GM19043 (cell line): ENCODE measurements around the gene USP6NL.
A peak's percentile ranks its signal among the peaks of the same experiment; 100 is the strongest.

Source experiments
- ATAC-seq: cut with Tn5 transposase; IDR thresholded peaks from one replicate; pipeline ENCODE4 v1.9.1; 2021; ENCODE audit warnings: low read depth; ENCODE audit not compliant: unreplicated experiment

USP6NL gene

DNA sequence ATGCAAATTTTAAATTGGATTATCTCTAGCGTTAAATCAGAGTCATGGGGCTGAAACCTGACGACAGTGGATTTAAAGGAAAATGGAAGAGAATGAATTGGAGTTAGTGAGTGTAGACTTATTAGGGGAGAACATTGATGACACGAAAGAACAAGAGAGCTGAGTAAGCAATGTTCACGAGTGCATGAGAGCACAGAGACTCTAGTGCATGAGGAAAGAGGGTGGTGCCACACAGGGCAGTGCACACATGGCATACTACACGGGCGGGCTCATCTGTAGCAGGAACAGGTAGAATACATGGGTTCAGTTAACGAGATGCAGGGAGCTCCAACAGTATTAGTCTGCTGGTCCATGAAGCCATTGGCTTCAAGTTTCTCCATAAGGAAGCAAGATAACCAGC is 53.9 kb downstream of the USP6NL start:
- no peak for ATAC-seq

DNA sequence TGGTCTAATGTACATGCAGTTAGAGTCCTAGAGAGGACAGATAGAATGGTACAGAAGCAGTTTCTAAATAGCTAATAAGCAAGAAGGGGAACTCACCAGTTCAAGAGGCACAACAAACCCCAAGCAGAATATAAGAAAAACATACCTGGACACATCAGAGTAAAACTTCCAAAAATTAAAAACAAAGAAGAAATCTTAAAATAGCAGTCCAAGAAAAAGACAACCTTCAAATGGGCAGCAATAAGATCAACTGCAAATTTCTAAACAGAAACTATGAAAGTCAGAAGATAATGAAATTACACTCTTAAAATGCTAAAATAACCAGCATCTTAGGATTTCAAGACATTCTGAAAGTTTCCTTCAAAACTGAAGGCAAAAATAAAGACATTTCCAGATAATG is 55.9 kb downstream of the USP6NL start:
- no peak for ATAC-seq

DNA sequence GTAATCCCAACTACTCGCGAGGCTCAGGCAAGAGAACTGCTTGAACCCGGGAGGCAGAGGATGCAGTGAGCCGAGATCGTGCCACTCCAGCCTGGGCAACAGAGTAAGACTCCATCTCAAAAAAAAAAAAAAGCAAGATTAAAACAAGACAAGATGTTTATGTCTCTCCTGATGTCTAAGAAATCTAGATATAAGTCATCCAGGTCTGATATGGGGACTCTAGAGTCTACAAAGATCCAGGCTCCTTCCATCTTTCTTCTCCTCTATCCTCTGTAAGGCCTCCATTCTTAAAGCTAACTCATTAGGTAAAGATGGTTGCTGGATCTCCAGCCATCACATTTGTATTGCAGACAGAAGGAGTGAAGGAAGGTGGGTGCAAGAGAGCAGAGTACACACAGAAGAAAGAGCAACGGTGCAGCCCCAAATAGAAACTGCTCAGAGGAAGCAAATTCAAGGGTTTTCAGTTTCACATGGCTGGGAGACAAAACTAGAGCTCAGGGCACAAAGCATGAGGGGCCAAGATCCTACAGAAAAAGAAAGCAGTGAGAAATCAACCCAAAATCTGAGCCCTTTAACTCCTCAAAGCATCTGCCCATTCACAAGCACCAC is 57.6 kb downstream of the USP6NL start:
- peak; percentile 84 for ATAC-seq

DNA sequence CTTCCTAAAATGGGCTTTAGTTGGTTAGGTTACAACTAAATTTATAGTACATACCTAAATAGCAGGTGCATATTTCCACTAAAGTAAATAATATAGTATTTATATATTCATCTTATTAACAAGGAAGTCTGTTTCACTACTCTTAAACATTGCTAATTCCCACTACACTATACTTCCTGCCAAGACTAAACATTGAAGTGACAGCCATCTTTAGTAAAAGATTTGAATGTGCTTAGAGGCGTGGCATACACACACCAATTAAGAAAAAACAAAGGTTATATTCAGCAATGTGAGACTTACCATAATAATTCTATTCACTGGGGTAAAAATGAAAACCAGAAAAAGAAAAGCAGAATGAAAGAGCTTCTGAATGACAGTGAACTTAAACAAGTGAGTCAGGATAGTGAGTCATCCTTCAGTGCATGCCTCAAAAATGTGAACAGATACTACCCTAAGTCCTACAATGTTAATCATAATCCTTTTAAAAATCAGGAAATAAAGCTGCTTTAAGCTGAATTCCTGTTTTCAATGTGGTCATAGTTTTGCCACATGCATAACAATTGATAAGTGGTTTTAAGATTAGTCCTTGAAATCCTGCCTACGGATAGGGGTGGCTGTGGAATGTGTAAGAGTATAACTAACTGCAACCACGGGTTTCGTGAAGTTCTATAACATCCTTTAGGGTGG is 59.4 kb downstream of the USP6NL start:
- no peak for ATAC-seq

DNA sequence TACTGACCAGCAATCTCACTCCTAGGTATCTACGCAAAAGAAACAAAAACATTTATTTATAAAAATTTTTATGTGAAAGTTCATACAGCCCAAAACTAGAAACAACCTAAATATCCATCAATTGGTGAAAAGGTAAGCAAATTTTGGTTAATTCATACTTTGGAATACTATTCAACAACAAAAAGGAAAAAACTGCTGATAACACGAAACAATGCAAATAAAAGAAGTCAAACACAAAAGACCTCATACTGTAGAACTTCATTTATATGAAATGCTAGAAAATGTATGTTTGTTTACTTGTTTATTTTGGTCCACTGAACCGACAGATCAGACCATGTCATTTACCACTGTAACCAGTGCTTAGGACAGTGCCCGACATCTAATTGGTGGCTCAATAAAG is 60.3 kb downstream of the USP6NL start:
- ATAC-seq: no peak

DNA sequence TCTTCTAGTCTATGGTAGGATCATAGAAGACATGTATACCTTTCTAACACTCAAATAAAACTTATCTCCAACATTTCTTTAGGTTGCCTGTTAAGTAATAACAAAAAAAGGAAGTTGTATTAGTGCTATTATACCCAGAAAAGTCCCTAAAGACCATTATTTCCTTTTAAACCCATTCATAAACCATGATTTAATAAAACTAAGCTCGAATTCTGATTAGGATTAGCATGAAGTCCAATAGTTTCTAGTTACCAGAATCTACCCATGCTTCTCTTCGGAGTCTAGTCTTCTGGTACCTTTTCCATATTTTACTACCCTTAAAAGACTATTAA is 62.7 kb downstream of the USP6NL start:
- ATAC-seq: no peak

DNA sequence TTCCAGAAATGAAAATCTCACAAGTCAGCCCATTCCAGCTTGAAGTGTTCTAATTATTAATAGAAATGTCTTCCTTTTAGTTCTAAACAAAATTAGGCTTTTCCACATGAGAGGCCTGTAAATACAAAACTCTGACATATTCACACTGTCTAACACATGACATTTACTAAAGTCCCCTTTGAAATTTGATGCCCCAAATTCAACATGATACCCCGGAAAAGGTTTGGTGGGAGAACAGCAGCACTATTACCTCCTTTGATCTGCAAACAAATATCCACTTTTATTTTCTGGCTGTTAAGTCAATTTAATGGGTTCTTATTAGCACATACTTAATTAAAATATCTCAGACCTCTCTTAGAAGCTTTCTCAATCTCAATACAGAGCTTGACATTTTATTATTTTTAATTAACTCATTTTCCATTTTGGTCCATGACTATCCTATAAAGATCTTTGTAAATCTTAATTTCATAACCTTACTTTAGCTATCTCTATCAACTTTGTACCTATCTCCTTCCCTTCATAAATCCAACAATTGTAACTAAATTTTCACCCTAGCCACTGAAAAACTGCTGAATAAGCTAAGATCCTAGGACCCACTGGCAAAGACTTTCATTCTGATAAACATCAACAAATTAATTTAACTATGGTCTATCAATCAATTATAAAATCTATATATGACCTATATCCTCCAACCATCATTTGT is 63.2 kb downstream of the USP6NL start:
- ATAC-seq: no peak

DNA sequence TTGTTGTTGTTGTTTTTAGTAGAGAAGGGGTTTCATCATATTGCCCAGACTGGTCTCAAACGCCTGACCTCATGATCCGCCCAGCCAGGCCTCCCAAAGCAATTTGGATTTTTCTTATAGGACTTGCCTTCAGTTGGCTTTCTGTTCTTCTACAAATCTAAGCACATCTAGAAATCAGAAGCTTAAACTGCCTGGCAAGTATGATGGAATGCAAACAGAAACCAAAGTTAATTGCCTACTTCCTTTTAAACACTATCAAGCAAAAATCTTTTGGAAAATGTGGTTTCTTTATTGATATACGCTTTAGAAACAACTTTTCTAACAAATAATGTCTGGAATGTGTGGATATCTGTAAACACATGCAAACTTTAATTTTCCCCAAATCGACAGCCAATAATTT is 64.9 kb downstream of the USP6NL start:
- no peak for ATAC-seq

DNA sequence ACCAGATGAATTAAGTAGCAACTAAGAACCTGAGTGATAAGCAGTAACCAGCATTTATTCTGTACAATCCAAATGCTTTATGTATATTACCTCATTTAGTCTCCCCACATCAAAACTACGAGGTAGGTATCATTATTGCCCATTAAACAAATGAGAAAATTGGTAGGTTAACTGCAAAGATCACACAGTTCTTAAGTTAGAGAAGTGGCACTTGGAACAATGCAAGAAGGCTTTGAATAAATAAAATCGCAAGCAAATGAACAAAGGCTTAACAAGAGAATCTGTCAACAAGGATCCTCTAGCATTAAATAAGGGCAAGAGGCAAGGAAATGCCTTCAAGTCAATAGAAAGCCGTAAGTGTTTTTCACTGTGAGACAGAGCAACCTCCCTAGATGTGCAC is 70.2 kb downstream of the USP6NL start:
- ATAC-seq: no peak

DNA sequence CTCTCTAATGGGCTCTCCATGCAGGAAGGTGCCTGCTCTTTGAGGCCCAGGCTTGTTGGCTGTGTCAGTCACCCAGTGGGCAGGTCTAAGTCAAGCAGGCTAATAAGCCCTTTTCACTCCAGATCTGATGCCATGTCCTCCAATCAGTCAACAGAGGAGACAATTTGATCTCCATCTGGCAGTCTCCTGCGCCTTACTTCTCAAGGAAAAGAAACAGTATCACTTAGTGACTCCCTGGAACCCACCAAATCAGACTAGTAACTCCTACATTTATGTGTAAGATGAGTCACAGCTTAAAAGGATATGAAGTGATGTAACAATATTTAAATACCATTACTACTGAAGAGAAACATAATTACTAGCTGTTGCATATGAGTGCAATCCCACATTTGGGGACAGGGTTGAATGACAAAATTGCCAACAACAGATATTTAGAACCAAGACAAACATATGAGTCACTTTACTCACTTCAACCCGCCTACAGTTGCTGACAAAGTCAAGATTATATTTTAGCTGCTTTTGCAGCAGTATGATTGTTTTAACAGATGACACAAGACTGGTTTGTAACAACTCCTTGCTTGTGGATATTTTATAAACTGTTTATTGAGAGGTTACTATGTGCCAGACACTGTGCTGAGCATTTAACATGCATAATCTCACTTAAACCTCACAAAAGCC is 72.1 kb downstream of the USP6NL start:
- ATAC-seq: no peak

DNA sequence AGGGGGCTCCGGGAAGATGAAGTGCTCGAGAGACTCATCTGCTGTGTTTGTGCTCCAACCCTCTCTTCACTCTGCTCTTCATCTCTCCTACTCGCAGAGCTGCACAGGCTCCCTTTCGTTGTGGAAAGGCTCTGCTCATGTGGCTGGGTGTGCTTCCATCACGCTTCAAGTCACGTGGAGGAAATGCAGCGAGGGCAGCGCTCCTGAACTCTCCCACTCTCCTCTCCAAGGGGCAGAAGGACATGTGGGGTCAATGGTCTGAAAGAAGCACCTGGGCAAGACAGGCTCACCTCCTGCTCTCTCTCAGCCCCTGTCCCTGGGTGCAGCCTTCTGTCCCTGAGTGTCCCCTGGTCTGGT is 72.6 kb downstream of the USP6NL start:
- ATAC-seq: no peak

DNA sequence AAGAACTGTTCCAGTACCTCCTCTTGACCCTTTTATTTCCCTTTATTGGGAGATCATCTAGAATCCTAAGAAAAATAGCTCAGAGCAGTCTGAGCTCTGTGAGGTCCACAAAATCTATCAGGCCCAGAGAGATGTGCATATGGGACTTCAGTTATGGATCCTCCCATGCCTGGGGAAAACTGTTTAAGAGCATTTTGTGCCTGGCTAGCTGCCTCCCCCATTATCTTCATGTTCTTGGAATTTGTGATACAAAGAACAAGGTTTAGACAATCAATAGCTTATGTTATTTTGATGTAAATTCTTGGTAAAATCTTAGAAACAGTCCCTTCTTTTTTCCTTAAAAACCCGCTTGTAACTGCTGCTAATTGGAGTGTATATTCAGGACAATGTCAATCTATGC is 75.2 kb downstream of the USP6NL start:
- ATAC-seq: no peak

DNA sequence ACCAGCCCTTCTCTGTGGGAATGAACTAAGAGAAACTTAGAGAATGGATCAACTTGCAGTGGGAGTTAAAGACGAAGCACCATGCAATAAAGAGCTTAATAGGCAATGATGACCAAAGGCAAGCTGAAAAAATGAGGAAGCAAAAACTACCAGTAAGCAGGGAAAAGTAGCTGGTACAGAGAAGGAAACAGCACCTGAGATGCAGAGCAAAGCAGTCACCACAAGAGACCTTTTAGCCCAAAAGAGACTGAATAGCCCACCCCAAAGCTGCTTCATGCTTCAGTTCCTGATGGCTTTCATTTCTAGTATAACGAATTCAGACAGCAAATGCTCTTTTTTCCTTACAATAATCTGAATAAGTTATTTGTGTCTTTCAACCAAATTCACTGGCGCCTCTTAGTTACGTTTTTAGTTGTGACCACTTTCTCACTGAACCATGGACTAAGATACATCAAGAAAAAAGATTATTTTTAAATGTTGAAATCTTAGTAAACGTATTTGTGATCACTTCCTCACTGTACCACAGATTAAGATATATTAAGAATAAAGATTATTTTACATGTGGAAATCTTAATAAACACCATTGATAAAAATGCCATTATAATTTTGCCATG is 76.0 kb downstream of the USP6NL start:
- peak; percentile 59 for ATAC-seq

DNA sequence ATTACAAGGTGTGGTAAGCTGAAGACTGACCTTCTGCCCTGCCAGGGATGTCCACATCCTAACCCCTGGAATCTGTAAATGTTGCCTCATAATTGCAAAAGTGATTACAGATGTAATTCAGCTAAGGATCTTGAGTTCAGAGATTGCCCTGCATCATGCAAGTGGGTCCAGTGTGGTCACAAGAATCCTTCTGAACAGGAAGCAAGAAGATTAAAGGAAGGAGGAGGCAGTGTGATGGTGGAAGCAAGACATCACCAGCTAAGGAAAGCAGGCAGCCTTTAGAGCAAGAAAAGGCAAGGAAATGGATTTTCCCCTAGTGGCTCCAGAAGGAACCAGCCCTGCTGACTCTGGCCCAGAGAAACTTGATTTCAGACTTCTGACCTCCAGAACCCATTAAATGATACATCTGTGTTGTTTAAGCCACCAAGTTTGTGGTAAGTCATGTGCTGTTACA is 78.1 kb downstream of the USP6NL start:
- no peak for ATAC-seq

DNA sequence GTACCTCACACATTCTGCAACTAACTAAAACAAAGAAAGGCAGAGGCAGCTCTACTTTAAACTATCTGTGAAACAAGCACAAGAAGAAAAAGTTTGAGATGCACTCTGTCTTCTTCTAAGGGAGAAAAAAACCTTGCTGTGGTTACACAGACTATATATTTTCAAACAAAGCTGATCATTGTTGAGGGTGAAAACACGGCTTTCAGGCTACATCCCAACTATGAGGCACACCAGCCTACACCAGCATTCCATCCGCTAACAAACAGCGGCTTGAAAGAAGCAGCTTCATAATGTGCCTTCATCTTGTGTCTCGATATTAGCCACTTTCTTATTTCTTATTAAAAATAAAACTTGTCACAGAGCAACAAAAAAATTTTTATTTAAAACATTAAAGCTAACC is 79.1 kb downstream of the USP6NL start:
- no peak for ATAC-seq

DNA sequence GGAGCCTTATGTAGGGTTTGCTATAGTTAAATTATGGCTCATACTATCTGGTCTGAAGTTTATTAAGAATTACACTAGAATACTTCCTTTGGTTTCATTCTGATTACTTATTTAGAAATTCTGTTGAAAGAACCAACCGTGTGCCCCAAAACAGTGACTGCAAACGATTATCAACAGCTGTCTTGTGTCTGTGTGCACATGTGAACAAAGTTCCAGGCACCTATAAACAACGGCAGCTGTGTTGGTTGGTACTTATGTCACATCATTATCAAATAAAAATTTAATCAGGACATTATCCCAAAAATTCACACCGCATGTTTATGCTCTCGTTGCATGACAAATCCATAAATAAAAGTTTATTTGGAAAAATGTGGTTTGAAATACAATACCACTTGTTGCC is 80.6 kb downstream of the USP6NL start:
- no peak for ATAC-seq

DNA sequence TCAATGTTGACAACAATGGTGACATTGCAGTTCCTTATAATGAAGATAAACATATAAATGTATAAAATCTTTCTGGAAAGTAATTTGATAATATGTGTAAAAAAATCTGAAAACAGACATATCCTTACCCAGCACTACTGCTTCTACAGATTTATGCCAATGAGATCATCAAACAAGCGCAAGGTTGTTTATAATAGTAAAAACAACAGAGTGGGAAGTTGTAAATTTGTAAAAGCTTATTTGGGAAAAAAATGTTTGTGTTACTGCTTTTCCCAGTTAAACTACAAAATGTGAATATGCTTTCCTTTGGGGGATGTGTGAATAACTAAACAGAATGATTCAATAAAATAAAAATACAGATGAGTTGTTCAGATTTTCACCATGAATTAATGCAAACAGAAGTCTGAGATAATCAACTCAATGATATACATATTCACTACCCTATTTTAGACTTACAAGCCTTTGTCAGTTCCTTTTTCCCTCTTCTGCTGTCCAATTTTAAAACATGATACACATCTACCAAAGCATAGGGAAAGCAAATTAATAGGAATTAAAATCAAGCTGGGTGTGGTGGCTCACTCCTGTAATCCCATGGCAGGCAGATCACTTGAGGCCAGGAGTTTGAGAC is 82.1 kb downstream of the USP6NL start:
- ATAC-seq: no peak

DNA sequence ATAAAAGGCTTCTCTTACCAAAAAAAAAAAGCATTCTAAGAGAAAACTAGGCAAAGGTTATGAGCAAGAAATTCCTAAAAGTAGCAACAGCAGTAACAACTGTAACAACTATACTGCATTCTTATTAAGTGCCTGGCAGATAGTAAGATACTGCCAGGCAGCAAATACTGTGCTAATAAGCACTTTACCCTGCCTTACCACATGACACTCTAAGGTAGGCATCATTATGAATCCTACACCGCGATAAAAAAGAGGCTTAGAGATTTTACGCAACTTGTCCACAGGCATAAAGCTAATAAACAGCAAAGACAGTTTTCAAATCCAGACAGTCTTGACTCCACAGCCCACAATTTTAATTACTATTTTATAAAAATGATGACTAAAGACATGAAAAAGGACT is 83.2 kb downstream of the USP6NL start:
- ATAC-seq: no peak

DNA sequence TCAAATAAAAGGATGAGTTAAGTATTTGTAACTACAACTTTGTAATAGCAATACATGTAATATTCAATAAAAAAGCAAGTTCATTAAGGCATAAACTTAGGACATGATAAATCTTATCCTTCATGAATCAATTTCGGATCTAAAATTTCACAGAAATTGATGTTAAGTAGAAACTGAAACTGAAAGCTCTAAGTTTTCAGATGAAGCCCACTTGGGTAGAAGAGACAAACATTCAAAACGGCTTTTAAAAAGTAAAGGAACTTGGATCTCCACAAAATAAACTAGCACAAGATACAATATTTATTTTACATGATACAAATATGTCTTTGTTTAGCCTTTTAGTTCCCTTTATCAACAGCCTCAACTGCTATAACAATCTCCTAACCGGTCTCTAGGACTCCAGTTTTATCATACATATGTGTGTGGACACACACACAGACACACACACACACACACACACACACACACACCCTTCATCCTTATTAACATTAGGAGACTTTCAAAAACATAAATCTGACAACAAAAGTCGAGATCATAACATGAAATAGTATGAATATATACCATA is 83.7 kb downstream of the USP6NL start:
- no peak for ATAC-seq

DNA sequence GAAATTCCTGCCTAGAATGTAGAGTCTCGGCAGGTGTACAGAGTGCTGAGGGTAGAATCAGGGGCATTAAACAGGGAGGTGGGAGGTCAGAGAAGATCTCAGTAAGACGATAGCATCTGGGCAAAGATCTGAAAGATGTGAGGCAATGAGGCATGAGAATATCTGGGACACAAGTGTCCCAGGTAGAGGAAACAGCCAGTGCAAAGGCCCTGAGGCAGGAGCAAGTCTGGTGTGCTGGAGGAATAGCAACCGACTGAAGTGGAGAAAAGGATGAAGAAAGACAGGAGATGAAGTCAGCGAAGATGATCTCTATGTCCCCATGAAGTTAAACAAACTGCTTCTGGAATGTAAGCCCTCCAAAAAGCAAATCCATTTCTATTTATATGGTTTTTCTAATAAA is 84.4 kb downstream of the USP6NL start:
- no peak for ATAC-seq
